ENCODE measurements around the gene PCGF1.

Gene PCGF1

GRCh38 chr2:74499940-74500577 lies 7.4 kb downstream of the PCGF1 start:
- peak; percentile 37 for DNase-seq (ENCODE audit: low spot score)
- in situ Hi-C loops (cut with MboI; ENCODE audit: low pct_unique_long_range_greater_than_20kb, low sequenced_read_pairs, unreplicated experiment), result loop anchor here (25.0 kb wide), 1 partner anchor 87 kb away; no protein-coding TSS in a partner anchor
- no peak for TF ChIP-seq CTCF (IDR thresholded peaks at IDR 0.05; ENCODE audit: extremely low read depth, insufficient read depth, missing control alignments)

- DNase-seq (ENCODE audit: low spot score), result peak; percentile 40
- in situ Hi-C loops (cut with MboI; ENCODE audit: low pct_unique_long_range_greater_than_20kb, low sequenced_read_pairs, unreplicated experiment), result loop anchor here (25.0 kb wide), 1 partner anchor 88 kb away; no protein-coding TSS in a partner anchor
- no peak for TF ChIP-seq CTCF (IDR thresholded peaks at IDR 0.05; ENCODE audit: extremely low read depth, insufficient read depth, missing control alignments)
Measured at GRCh38 chr2:74499267-74499939, 8.1 kb downstream of the PCGF1 start, which contains the start of gene LBX2. Gene LBX2, minus strand, starts transcription at chr2:74499603. Its CDS starts 66 bp downstream, at chr2:74499537.

GRCh38 chr2:74498500-74499266 lies 8.8 kb downstream of the PCGF1 start:
- in situ Hi-C loops (cut with MboI; ENCODE audit: low pct_unique_long_range_greater_than_20kb, low sequenced_read_pairs, unreplicated experiment), result loop anchor here (25.0 kb wide), 1 partner anchor 89 kb away; no protein-coding TSS in a partner anchor
- peak; percentile 56 for DNase-seq (ENCODE audit: low spot score)
- no peak for TF ChIP-seq CTCF (IDR thresholded peaks at IDR 0.05; ENCODE audit: extremely low read depth, insufficient read depth, missing control alignments)

- DNase-seq (ENCODE audit: low spot score), result no peak
- TF ChIP-seq CTCF (IDR thresholded peaks at IDR 0.05; ENCODE audit: extremely low read depth, insufficient read depth, missing control alignments), result no peak
- in situ Hi-C loops (cut with MboI; ENCODE audit: low pct_unique_long_range_greater_than_20kb, low sequenced_read_pairs, unreplicated experiment), result loop anchor here (25.0 kb wide), 1 partner anchor 89 kb away; no protein-coding TSS in a partner anchor
Measured at GRCh38 chr2:74497777-74498499, 9.6 kb downstream of the PCGF1 start.

DNA sequence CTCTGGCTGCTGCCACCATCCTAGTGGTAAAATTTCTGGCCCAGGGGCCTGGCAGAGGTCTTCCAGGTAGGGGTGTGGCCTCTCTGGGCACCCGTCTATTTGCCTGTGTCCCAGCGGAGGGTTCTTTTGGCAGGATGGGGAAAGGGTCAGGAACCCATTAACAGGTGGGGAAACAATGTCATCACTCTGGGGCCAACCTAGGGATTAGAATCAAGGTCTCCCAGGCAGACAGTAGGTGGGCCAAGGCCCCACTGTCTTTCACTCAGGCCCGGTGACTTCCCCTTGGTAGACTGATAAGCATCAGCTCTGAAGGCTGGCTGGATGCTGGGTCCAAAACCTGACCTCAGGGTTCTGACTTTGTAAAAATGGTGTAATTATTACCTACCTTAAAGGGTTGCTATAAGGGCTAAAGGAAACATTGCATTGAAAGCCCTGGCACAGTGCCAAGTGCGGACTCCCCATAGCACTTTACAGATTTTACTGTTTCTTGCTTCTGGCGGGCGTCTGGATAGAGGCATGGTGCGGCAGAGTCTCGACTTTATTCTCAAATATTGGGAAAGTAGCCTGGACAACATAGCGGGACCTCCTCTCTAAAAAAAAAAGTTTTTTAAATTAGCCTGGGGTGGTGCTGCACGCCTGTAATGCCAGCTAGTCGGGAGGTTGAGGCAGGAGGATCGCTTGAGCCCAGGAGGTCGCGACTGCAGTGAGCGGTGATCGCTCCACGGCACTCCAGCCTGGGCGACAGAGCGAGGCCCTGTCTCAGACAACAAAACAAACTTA lies 10.3 kb downstream of the PCGF1 start:
- in situ Hi-C loops (cut with MboI; ENCODE audit: low pct_unique_long_range_greater_than_20kb, low sequenced_read_pairs, unreplicated experiment), result loop anchor here (25.0 kb wide), 1 partner anchor 90 kb away; no protein-coding TSS in a partner anchor
- no peak for DNase-seq (ENCODE audit: low spot score)
- no peak for TF ChIP-seq CTCF (IDR thresholded peaks at IDR 0.05; ENCODE audit: extremely low read depth, insufficient read depth, missing control alignments)
